Transverse colon (tissue), 4 donors: ENCODE results near the gene PAK6. TPM values are rescaled to one million over a fixed set of nuclear protein-coding genes. Genes with fewer than 3 reads are reported as not detected.
A peak's percentile ranks its signal among the peaks of the same experiment; 100 is the strongest.

Source experiments
- DNase-seq: peaks from one replicate; pipeline ENCODE4 v3.0.0-alpha.2; 2019
- H3K27ac ChIP-seq, 4 donors: fragments of 200-600 bp; sonication (generic); 2 replicates each; pipeline ENCODE4 v1.5.1; 2016 to 2018; ENCODE audit warnings: inconsistent platforms in 4 of 4
- H3K27me3 ChIP-seq: fragments of 200-600 bp; sonication (generic); 2 replicates; pipeline ENCODE4 v1.5.1; 2017; ENCODE audit warnings: inconsistent platforms
- H3K36me3 ChIP-seq, 4 donors: fragments of 200-600 bp; sonication (generic); 2 replicates each; pipeline ENCODE4 v1.5.1; 2017 to 2019; ENCODE audit warnings: inconsistent platforms in 4 of 4
- H3K4me1 ChIP-seq, 4 donors: fragments of 200-600 bp; sonication (generic); 2 replicates each; pipeline ENCODE4 v1.5.1; 2017 to 2020; ENCODE audit warnings: inconsistent platforms in 4 of 4
- H3K4me3 ChIP-seq, 4 donors: fragments of 200-600 bp; sonication (generic); 1 replicate in 1 of 4; 2 replicates in 3 of 4; pipeline versions ENCODE4 v1.5.1 to v1.6.1; 2017 to 2019; ENCODE audit warnings: inconsistent platforms in 4 of 4
- H3K9me3 ChIP-seq, 2 donors: fragments of 200-600 bp; sonication (generic); 2 replicates each; pipeline ENCODE4 v1.5.1; 2017 to 2019; ENCODE audit warnings: inconsistent platforms in 2 of 2
- CTCF ChIP-seq, 5 experiments: fragments of 200-600 bp in 3 of 5; fragments of 450-650 bp in 2 of 5; sonication (generic) in 3 of 5; IDR thresholded peaks; 1 replicate in 2 of 5; 2 replicates in 3 of 5; pipeline ENCODE4 v1.5.1; 2016 to 2017; ENCODE audit warnings: antibody characterized with exemption in 5 of 5, inconsistent platforms in 3 of 5, mild to moderate bottlenecking in 2 of 5, moderate library complexity in 1 of 5
- EP300 ChIP-seq: sonication (generic); formaldehyde crosslinking; IDR thresholded peaks from one replicate; pipeline ENCODE4 v1.6.1; 2017; ENCODE audit warnings: antibody characterized with exemption, low read depth
- POLR2A ChIP-seq: fragments of 450-650 bp; IDR thresholded peaks from one replicate; pipeline ENCODE4 v1.6.1; 2016; ENCODE audit warnings: antibody characterized with exemption, mild to moderate bottlenecking, moderate library complexity
- POLR2AphosphoS5 ChIP-seq, 3 donors: sonication (generic); formaldehyde crosslinking; IDR thresholded peaks; one replicate each; pipeline ENCODE4 v1.6.1; 2016; ENCODE audit warnings: antibody characterized with exemption in 3 of 3
- WGBS, 2 donors: methylation state at CpG; one replicate each; pipeline ENCODE4 v1.1.5; 2018; ENCODE audit warnings: low coverage in 1 of 2; 5-methylcytosine and 5-hydroxymethylcytosine counted together
- in situ Hi-C, 4 donors: fragments of 200-750 bp; cut with MboI; loops; one replicate each; pipeline versions ENCODE4 v1.15.0 to v1.15.1; 2017; ENCODE audit warnings: low sequenced_read_pairs in 3 of 4, low pct_ligation_motif_present in 1 of 4, low pct_unique_long_range_greater_than_20kb in 1 of 4
- intact Hi-C: fragments of 100-400 bp; cut with DNase I; formaldehyde crosslinking; loops from one replicate; pipeline ENCODE4 v1.15.1; 2023; ENCODE audit warnings: low total_unique reads
- total RNA-seq, 4 donors: library from RNA; depleted of rRNA; stranded (reverse); fragments of >200 nt; gene quantifications; one replicate each; pipeline ENCODE4 v1.1.0, GENCODE V29; 2016

PAK6 gene
- total RNA-seq, 4 donors from 2014 or later, result 3.0 to 7.5 (median 4.5) TPM

- H3K4me3 ChIP-seq, result no peak overlapping the region
- no peaks in the 10 kb centered on the region for H3K36me3 ChIP-seq
- H3K4me1 ChIP-seq, result peaks cover 0 to 21% (median 14%) of the 10 kb centered on the region in 4 donors
- intact Hi-C loops (no loop called here), in situ Hi-C loops (loop anchor here in 1 of 4 donors (25.0 kb wide), 1 partner anchor 229 kb away; the partner anchor contains the start of gene SRP14)
- WGBS, 2 donors, result 84% methylated on average over 13 of the region's 20 CpGs; no CpG with 5 or more reads in 1 of the 2 donors
- peak overlapping the region in 1 of 4 donors; percentile 50 for H3K27ac ChIP-seq
- no peak for DNase-seq
- no peaks in the 10 kb centered on the region for H3K27me3 ChIP-seq
- H3K9me3 ChIP-seq, result no peaks in the 10 kb centered on the region
- TF ChIP-seq POLR2AphosphoS5 (IDR thresholded peaks at IDR 0.05) (no peak), CTCF (IDR thresholded peaks at IDR 0.05) (no peak), EP300 (no peak), POLR2A (no peak)
Measured at GRCh38 chr15:40265875-40266274, 27.0 kb downstream of the PAK6 start.

GRCh38 chr15:40266828-40267304, 28.0 kb downstream of the PAK6 start:
- Histone ChIP-seq H3K36me3 (no peaks in the 10 kb centered on the region), H3K4me1 (peaks cover 0 to 21% (median 14%) of the 10 kb centered on the region in 4 donors), H3K4me3 (no peak overlapping the region), H3K9me3 (no peaks in the 10 kb centered on the region), H3K27me3 (no peaks in the 10 kb centered on the region), H3K27ac (peak overlapping the region in 2 of 4 donors; percentile 27 to 56)
- intact Hi-C loops, result no loop called here
- no peak for TF ChIP-seq CTCF (IDR thresholded peaks at IDR 0.05)
- TF ChIP-seq POLR2AphosphoS5 (IDR thresholded peaks at IDR 0.05), result peak in 1 of 3 donors; percentile 19
- 66% methylated on average over 7 of the region's 7 CpGs; no CpG with 5 or more reads in 1 of the 2 donors for WGBS, 2 donors
- peak; percentile 45 for DNase-seq
- in situ Hi-C loops, result loop anchor here in 1 of 4 donors (25.0 kb wide), 1 partner anchor 230 kb away; the partner anchor contains the start of gene SRP14

GRCh38 chr15:40267670-40268069, 28.8 kb downstream of the PAK6 start:
- Histone ChIP-seq H3K27ac (no peak overlapping the region), H3K36me3 (no peaks in the 10 kb centered on the region), H3K4me3 (no peak overlapping the region), H3K9me3 (no peaks in the 10 kb centered on the region), H3K27me3 (no peaks in the 10 kb centered on the region), H3K4me1 (peaks cover 0 to 21% (median 14%) of the 10 kb centered on the region in 4 donors)
- intact Hi-C loops, result no loop called here
- no peak for DNase-seq
- WGBS, 2 donors, result 72% methylated on average over 4 of the region's 4 CpGs; no CpG with 5 or more reads in 1 of the 2 donors
- TF ChIP-seq POLR2AphosphoS5 (IDR thresholded peaks at IDR 0.05), result no peak
- TF ChIP-seq CTCF (IDR thresholded peaks at IDR 0.05), result no peak
- no peak for TF ChIP-seq POLR2A
- in situ Hi-C loops, result loop anchor here in 1 of 4 donors (25.0 kb wide), 1 partner anchor 230 kb away; the partner anchor contains the start of gene SRP14

GRCh38 chr15:40269604-40270003, 30.7 kb downstream of the PAK6 start:
- intact Hi-C loops (no loop called here), in situ Hi-C loops (loop anchor here (5.0 to 25.0 kb wide), 4 partner anchors 47 to 232 kb away; partner anchors contain the start of gene SRP14 (in 1 of the 4))
- no peak for DNase-seq
- no peaks in the 10 kb centered on the region for H3K9me3 ChIP-seq
- WGBS, 2 donors, result 74% methylated on average over 4 of the region's 4 CpGs; no CpG with 5 or more reads in 1 of the 2 donors
- H3K4me3 ChIP-seq, result no peak overlapping the region
- no peaks in the 10 kb centered on the region for H3K36me3 ChIP-seq
- TF ChIP-seq EP300 (no peak), CTCF (IDR thresholded peaks at IDR 0.05) (no peak), POLR2A (no peak), POLR2AphosphoS5 (IDR thresholded peaks at IDR 0.05) (no peak)
- no peak overlapping the region for H3K27ac ChIP-seq
- peaks cover 0 to 5% (median 2%) of the 10 kb centered on the region in 4 donors for H3K4me1 ChIP-seq
- H3K27me3 ChIP-seq, result no peaks in the 10 kb centered on the region
